GM23338 (cell line): ENCODE data around the gene IFNE. TPM values are rescaled to one million over a fixed set of nuclear protein-coding genes. Genes with fewer than 3 reads are reported as not detected.

Experiments
- ATAC-seq: fragments of 200-7000 bp; cut with Tn5 transposase; 3 replicates; pipeline ENCODE4 v1.9.1; 2020
- DNase-seq: peaks from one replicate; pipeline ENCODE4 v3.0.0-alpha.2; 2015; ENCODE audit warnings: low spot score
- H2AFZ ChIP-seq: fragments of 200-600 bp; sonication (generic); 2 replicates; pipeline ENCODE4 v1.8.0; 2016; ENCODE audit warnings: antibody characterized with exemption, mild to moderate bottlenecking, moderate library complexity
- H3F3A ChIP-seq: fragments of 200-600 bp; sonication (generic); replicated peaks from 2 replicates; pipeline ENCODE4 v1.8.0; 2017; ENCODE audit warnings: antibody characterized with exemption, mixed run types, low read depth
- H3K27ac ChIP-seq: fragments of 200-600 bp; sonication (generic); 2 replicates; pipeline ENCODE4 v1.6.1; 2016; ENCODE audit warnings: low read depth
- H3K27me3 ChIP-seq: fragments of 200-600 bp; sonication (generic); 2 replicates; pipeline ENCODE4 v1.8.0; 2016; ENCODE audit warnings: mild to moderate bottlenecking, mixed run types, moderate library complexity; ENCODE audit not compliant: insufficient read depth
- H3K36me3 ChIP-seq: fragments of 200-600 bp; sonication (generic); 2 replicates; pipeline ENCODE4 v1.8.0; 2016; ENCODE audit warnings: mild to moderate bottlenecking; ENCODE audit not compliant: insufficient read depth
- H3K4me1 ChIP-seq: fragments of 200-600 bp; sonication (generic); 2 replicates; pipeline ENCODE4 v1.8.0; 2016; ENCODE audit warnings: mild to moderate bottlenecking, moderate library complexity; ENCODE audit not compliant: insufficient read depth
- H3K4me2 ChIP-seq: fragments of 200-600 bp; sonication (generic); 2 replicates; pipeline ENCODE4 v1.7.1; 2017; ENCODE audit warnings: mixed run types
- H3K4me3 ChIP-seq: fragments of 200-600 bp; sonication (generic); 2 replicates; pipeline ENCODE4 v1.6.1; 2016; ENCODE audit warnings: mixed run types
- H3K79me2 ChIP-seq: fragments of 200-600 bp; sonication (generic); replicated peaks from 2 replicates; pipeline ENCODE4 v1.8.0; 2017; ENCODE audit warnings: mild to moderate bottlenecking; ENCODE audit not compliant: insufficient read depth
- H3K9me2 ChIP-seq: fragments of 200-600 bp; sonication (generic); 2 replicates; pipeline ENCODE4 v1.8.0; 2017; ENCODE audit not compliant: insufficient read depth
- H4K20me1 ChIP-seq: fragments of 200-600 bp; sonication (generic); replicated peaks from 2 replicates; pipeline ENCODE4 v1.8.0; 2017; ENCODE audit warnings: mild to moderate bottlenecking; ENCODE audit not compliant: insufficient read depth
- H3K27ac Mint-ChIP-seq: 2 replicates; pipeline ENCODE4 v1.8.0; 2020; ENCODE audit warnings: inconsistent platforms, mild to moderate bottlenecking, moderate library complexity, mixed read lengths
- H3K27me3 Mint-ChIP-seq: 3 replicates; pipeline ENCODE4 v1.8.0; 2022; ENCODE audit warnings: low read depth, mild to moderate bottlenecking, moderate library complexity, mixed read lengths, inconsistent platforms; ENCODE audit not compliant: insufficient read depth, poor library complexity
- H3K36me3 Mint-ChIP-seq: 3 replicates; pipeline ENCODE4 v1.8.0; 2021; ENCODE audit warnings: low read depth, mild to moderate bottlenecking, inconsistent platforms, moderate library complexity, mixed read lengths
- H3K4me1 Mint-ChIP-seq: 3 replicates; pipeline ENCODE4 v1.8.0; 2020; ENCODE audit warnings: mild to moderate bottlenecking, inconsistent platforms, mixed read lengths
- H3K4me3 Mint-ChIP-seq: 3 replicates; pipeline ENCODE4 v1.8.0; 2021; ENCODE audit warnings: moderate library complexity, mild to moderate bottlenecking, inconsistent platforms, mixed read lengths
- H3K9me3 Mint-ChIP-seq: 3 replicates; pipeline ENCODE4 v1.8.0; 2020; ENCODE audit warnings: moderate library complexity, mild to moderate bottlenecking, inconsistent platforms, mixed read lengths
- CREB1 ChIP-seq: fragments of 250-450 bp; sonication (Bioruptor Pico); IDR thresholded peaks from 2 replicates; pipeline ENCODE4 v1.5.0; 2020; ENCODE audit warnings: low read depth, mild to moderate bottlenecking, moderate library complexity
- CTCF ChIP-seq, 2 experiments: fragments of 200-600 bp in 1 of 2; sonication (generic) in 1 of 2; conservative IDR thresholded peaks; 2 replicates each; pipeline versions ENCODE4 v1.5.1 to v1.6.1; 2016 to 2017; ENCODE audit warnings: antibody characterized with exemption in 2 of 2, low read depth in 2 of 2, mild to moderate bottlenecking in 2 of 2, moderate library complexity in 1 of 2
- ETS1 ChIP-seq: IDR thresholded peaks from 2 replicates; pipeline ENCODE4 v1.6.1; 2016; ENCODE audit warnings: antibody characterized with exemption
- EZH2 ChIP-seq: fragments of 200-600 bp; sonication (generic); IDR thresholded peaks from one replicate; pipeline ENCODE4 v1.8.0; 2017; ENCODE audit warnings: antibody characterized with exemption, mild to moderate bottlenecking, low read depth; ENCODE audit not compliant: unreplicated experiment
- EZH2phosphoT487 ChIP-seq: fragments of 200-600 bp; sonication (generic); IDR thresholded peaks from one replicate; pipeline ENCODE4 v1.8.1; 2018; ENCODE audit warnings: antibody characterized with exemption; ENCODE audit not compliant: unreplicated experiment
- JUNB ChIP-seq: IDR thresholded peaks from one replicate; pipeline ENCODE4 v1.6.1; 2016; ENCODE audit warnings: antibody characterized with exemption; ENCODE audit not compliant: unreplicated experiment
- NANOG ChIP-seq: IDR thresholded peaks from 2 replicates; pipeline ENCODE4 v1.6.1; 2016; ENCODE audit warnings: antibody characterized with exemption, borderline replicate concordance
- POLR2AphosphoS5 ChIP-seq: IDR thresholded peaks from 2 replicates; pipeline ENCODE4 v1.6.1; 2016; ENCODE audit warnings: antibody characterized with exemption, low read depth
- REST ChIP-seq: IDR thresholded peaks from one replicate; pipeline ENCODE4 v1.6.1; 2018; ENCODE audit warnings: antibody characterized with exemption; ENCODE audit not compliant: unreplicated experiment
- STAT1 ChIP-seq: IDR thresholded peaks from one replicate; pipeline ENCODE4 v1.6.1; 2016; ENCODE audit warnings: antibody characterized with exemption; ENCODE audit not compliant: unreplicated experiment
- ZNF114 ChIP-seq: fragments of 250-450 bp; sonication (Bioruptor Pico); IDR thresholded peaks from 2 replicates; pipeline ENCODE4 v1.5.0; 2020; ENCODE audit warnings: mild to moderate bottlenecking, moderate library complexity
- ZNF331 ChIP-seq: fragments of 250-450 bp; sonication (Bioruptor Pico); IDR thresholded peaks from 2 replicates; pipeline ENCODE4 v1.5.0; 2020; ENCODE audit warnings: low read depth, mild to moderate bottlenecking, moderate library complexity
- polyA plus RNA-seq: library from polyadenylated mRNA; unstranded; fragments of >200 nt; fragmentation: Nextera tagmentation; extraction: Ambion mirVana; gene quantifications from 2 replicates; pipeline ENCODE4 v1.2.1, GENCODE V29; 2016
- total RNA-seq: library from RNA; depleted of rRNA; stranded (reverse); fragments of >200 nt; shearing (Covaris generic); gene quantifications from 2 replicates; pipeline ENCODE4 v1.2.3, GENCODE V29; 2014
- TF ChIP-seq, protein P1 (sequence below): fragments of 250-450 bp; sonication (Bioruptor Pico); IDR thresholded peaks from 2 replicates; pipeline ENCODE4 v1.5.0; 2020; ENCODE audit warnings: mild to moderate bottlenecking, moderate library complexity

The IFNE gene
- total and polyA plus RNA-seq, 2 experiments from 2014 or later = 0.21 TPM; not detected in 1

GRCh38 chr9:21504113-21504512 lies 22.0 kb upstream of the IFNE start:
- Mint-ChIP-seq H3K27me3 (no peaks in the 10 kb centered on the region), H3K27ac (no peak overlapping the region), H3K4me3 (no peak overlapping the region), H3K9me3 (no peaks in the 10 kb centered on the region), H3K4me1 (peaks cover 10% of the 10 kb centered on the region), H3K36me3 (no peaks in the 10 kb centered on the region)
- Histone ChIP-seq H2AFZ (no peak overlapping the region), H4K20me1 (no peaks in the 10 kb centered on the region; the same call in 1 of the 2 replicates), H3K36me3 (no peaks in the 10 kb centered on the region), H3K27me3 (no peaks in the 10 kb centered on the region), H3K27ac (no peak overlapping the region), H3K4me1 (peaks cover 31% of the 10 kb centered on the region), H3K79me2 (no peaks in the 10 kb centered on the region), H3K9me2 (no peaks in the 10 kb centered on the region), H3K4me2 (no peak overlapping the region), H3F3A (no peaks in the 10 kb centered on the region), H3K4me3 (no peak overlapping the region)
- no peak for ATAC-seq
- no peak for DNase-seq
- no peak for TF ChIP-seq EZH2
- TF ChIP-seq ETS1 = no peak
- no peak for TF ChIP-seq NANOG
- TF ChIP-seq JUNB = no peak
- TF ChIP-seq REST = no peak
- no peak for TF ChIP-seq ZNF114 (CRISPR knock-in tag)
- no peak for TF ChIP-seq CREB1 (CRISPR knock-in tag)
- TF ChIP-seq STAT1 = no peak
- TF ChIP-seq CTCF (conservative IDR thresholded peaks at IDR 0.05; ENCODE audit: low read depth in 2 of 2) = no peak
- TF ChIP-seq ZNF331 (CRISPR knock-in tag) = no peak
- TF ChIP-seq, protein P1, sequence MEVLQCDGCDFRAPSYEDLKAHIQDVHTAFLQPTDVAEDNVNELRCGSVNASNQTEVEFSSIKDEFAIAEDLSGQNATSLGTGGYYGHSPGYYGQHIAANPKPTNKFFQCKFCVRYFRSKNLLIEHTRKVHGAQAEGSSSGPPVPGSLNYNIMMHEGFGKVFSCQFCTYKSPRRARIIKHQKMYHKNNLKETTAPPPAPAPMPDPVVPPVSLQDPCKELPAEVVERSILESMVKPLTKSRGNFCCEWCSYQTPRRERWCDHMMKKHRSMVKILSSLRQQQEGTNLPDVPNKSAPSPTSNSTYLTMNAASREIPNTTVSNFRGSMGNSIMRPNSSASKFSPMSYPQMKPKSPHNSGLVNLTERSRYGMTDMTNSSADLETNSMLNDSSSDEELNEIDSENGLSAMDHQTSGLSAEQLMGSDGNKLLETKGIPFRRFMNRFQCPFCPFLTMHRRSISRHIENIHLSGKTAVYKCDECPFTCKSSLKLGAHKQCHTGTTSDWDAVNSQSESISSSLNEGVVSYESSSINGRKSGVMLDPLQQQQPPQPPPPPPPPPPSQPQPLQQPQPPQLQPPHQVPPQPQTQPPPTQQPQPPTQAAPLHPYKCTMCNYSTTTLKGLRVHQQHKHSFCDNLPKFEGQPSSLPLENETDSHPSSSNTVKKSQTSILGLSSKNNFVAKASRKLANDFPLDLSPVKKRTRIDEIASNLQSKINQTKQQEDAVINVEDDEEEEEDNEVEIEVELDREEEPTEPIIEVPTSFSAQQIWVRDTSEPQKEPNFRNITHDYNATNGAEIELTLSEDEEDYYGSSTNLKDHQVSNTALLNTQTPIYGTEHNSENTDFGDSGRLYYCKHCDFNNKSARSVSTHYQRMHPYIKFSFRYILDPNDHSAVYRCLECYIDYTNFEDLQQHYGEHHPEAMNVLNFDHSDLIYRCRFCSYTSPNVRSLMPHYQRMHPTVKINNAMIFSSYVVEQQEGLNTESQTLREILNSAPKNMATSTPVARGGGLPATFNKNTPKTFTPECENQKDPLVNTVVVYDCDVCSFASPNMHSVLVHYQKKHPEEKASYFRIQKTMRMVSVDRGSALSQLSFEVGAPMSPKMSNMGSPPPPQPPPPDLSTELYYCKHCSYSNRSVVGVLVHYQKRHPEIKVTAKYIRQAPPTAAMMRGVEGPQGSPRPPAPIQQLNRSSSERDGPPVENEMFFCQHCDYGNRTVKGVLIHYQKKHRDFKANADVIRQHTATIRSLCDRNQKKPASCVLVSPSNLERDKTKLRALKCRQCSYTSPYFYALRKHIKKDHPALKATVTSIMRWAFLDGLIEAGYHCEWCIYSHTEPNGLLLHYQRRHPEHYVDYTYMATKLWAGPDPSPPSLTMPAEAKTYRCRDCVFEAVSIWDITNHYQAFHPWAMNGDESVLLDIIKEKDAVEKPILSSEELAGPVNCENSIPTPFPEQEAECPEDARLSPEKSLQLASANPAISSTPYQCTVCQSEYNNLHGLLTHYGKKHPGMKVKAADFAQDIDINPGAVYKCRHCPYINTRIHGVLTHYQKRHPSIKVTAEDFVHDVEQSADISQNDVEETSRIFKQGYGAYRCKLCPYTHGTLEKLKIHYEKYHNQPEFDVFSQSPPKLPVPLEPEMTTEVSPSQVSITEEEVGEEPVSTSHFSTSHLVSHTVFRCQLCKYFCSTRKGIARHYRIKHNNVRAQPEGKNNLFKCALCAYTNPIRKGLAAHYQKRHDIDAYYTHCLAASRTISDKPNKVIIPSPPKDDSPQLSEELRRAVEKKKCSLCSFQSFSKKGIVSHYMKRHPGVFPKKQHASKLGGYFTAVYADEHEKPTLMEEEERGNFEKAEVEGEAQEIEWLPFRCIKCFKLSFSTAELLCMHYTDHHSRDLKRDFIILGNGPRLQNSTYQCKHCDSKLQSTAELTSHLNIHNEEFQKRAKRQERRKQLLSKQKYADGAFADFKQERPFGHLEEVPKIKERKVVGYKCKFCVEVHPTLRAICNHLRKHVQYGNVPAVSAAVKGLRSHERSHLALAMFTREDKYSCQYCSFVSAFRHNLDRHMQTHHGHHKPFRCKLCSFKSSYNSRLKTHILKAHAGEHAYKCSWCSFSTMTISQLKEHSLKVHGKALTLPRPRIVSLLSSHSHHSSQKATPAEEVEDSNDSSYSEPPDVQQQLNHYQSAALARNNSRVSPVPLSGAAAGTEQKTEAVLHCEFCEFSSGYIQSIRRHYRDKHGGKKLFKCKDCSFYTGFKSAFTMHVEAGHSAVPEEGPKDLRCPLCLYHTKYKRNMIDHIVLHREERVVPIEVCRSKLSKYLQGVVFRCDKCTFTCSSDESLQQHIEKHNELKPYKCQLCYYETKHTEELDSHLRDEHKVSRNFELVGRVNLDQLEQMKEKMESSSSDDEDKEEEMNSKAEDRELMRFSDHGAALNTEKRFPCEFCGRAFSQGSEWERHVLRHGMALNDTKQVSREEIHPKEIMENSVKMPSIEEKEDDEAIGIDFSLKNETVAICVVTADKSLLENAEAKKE (CRISPR knock-in tag) = no peak
- no peak for TF ChIP-seq EZH2phosphoT487
- TF ChIP-seq POLR2AphosphoS5 = no peak
